T47D (cell line): ENCODE measurements around the gene MPIG6B.

Experiments used
- DNase-seq, 2 experiments: peaks; one replicate each; pipeline versions ENCODE4 v3.0.0 to v3.0.0-alpha.2; 2011 to 2012; ENCODE audit warnings: low read depth in 1 of 2, low spot score in 1 of 2
- JUND ChIP-seq: IDR thresholded peaks from 2 replicates; pipeline ENCODE4 v1.6.1; 2012; ENCODE audit warnings: low read depth
- in situ Hi-C: cut with HindIII; loops from 2 replicates; pipeline ENCODE4 v1.10.0; 2016; ENCODE audit warnings: low sequenced_read_pairs, low pct_unique_long_range_greater_than_20kb

The MPIG6B gene, protein sequence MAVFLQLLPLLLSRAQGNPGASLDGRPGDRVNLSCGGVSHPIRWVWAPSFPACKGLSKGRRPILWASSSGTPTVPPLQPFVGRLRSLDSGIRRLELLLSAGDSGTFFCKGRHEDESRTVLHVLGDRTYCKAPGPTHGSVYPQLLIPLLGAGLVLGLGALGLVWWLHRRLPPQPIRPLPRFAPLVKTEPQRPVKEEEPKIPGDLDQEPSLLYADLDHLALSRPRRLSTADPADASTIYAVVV

DNA sequence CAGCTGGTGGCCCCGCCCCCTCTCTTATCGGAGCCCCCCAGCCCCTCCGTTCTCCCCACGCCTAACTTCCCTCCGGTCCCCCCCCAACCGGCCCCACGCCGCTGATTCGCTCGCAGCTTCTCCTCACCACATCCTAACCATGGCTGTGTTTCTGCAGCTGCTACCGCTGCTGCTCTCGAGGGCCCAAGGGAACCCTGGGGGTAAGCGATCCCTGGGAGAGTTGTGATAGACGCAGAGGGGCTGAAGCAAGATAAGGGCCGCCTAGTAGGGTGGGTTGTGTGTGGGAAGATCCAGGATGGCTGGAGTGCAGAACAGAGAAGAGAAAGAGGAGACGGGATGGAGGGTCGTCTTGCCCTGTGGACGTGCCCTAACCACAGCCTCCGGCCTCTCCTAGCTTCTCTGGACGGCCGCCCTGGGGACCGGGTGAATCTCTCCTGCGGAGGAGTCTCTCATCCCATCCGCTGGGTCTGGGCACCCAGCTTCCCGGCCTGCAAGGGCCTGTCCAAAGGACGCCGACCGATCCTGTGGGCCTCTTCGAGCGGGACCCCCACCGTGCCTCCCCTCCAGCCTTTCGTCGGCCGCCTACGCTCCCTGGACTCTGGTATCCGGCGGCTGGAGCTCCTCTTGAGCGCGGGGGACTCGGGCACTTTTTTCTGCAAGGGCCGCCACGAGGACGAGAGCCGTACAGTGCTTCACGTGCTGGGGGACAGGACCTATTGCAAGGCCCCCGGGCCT is at the start of gene MPIG6B:
TSS of gene MPIG6B (plus strand) at position 129 of the 735 bp plus-strand sequence. CDS start at position 140, 11 bp downstream.
- in situ Hi-C loops: no loop called here
- TF ChIP-seq JUND: no peak
- no peak for DNase-seq

DNA sequence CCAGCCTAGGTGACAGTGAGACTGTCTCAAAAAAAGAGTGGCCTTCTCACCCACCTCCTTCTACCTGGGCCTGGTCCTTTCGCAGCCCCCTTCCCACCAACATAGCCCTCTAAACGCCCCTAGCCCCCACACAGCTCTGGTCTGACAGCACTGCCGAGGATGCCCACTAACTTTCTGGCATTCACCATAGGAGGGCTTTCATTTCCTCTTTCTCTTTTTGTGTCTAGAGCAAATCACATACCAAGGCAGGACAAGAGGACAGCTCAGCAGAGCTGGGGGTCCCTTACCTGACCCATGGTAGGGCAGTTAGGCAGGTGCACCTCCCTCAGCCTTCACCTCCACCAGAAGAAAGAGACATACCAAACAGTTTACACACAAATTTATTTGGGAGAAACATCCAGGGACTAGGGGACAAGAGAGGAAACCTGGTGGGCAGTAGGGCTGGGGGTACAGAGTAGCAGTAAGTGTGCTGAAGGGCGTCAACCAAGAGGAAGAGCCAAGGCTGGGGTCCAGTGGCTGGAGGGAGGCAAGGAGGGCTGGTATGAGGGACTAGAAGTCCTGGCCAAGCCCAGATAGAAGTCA is 46.8 kb upstream of the MPIG6B start:
- no peak for DNase-seq
- in situ Hi-C loops: no loop called here

DNA sequence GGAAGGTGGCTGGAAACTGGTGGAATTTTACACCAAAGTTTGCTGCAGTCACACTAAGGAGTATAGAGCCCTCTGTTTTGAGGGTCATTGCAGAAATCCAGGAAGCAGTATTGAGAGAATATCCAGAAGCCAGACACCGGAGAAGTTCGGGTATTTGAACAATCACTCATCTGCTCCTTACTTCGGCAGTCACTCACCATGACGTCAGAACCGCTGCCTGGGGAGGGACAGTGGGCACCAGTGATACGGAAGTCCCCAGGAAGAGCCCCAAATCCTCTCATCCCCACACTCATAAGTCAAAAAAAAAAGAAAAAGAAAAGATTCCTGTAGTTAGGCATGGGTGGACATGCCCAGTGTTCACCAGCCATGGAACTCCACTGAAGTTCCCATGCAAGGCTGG is 46.3 kb upstream of the MPIG6B start:
- in situ Hi-C loops: no loop called here
- no peak for TF ChIP-seq JUND
- no peak for DNase-seq

More for the DNA sequence above, 46.8 kb upstream of the MPIG6B start:
- no peak for TF ChIP-seq JUND

DNA sequence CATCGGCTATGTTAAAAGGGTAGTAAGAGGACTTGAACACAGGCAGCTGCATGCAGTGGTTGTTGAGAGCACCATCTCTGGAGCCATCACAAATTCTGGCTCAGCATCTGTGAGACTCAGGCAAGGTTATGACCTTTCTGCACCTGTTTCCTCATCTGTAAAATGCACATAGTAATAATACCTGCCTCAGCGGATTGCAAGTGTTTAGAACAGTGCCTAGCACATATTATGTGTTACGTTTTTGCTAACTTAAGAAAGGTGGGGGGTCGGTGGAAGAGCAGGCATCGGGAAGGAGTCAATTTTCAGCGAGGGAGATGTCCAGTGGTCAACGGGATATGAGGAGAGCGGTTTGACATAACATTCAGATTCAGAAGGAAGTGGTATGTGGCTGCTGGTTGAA is 45.2 kb upstream of the MPIG6B start:
- no peak for TF ChIP-seq JUND
- DNase-seq: no peak
- in situ Hi-C loops: no loop called here

DNA sequence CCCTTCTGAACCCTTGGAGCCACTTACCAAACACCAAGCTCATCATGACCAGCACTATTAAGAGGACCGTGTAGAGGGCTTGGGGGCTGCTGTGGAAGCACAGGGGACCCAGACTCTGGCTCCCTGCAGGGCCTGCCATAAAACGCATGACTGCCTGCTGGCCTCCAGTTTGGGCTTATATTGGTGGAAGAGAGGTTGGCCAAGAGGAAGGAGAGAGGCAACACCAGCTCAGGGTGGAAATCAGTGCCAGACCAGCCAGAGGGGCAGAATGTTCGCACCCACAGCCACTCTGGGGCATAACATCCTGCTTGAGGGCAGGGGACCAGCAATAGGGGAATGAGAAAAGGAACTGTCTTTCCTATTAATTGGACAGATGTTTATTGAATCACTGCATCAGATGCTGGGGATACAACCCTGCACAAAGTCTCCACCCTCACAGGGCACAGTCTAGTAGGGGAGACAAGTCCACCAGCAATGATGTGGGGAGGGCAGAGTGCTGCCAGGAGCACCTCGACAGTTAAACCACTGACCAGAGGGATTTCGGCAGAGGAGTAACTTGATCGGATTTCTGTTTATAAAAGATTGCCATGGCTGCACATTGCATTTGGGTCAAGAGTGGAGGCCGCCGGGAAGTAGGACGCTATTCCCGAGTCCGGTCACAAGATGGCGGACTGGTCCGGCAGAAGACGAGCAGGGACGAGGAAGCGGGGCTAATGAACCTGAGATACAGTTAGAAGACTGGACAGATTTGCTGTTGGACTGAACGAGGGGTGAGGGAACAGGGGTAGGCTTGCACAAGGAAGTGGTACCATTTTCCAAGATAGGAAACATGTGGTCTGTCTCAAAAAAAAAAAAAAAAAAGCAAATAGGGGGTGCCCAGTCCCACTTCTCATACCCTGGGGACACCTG is 42.7 kb upstream of the MPIG6B start, which contains the start of gene LY6G5C:
TSS of gene LY6G5C (minus strand) at position 842 of the 909 bp plus-strand sequence. CDS start at position 148, 694 bp downstream.
- in situ Hi-C loops: no loop called here
- TF ChIP-seq JUND: no peak
- DNase-seq: peak; percentile 67 to 86

DNA sequence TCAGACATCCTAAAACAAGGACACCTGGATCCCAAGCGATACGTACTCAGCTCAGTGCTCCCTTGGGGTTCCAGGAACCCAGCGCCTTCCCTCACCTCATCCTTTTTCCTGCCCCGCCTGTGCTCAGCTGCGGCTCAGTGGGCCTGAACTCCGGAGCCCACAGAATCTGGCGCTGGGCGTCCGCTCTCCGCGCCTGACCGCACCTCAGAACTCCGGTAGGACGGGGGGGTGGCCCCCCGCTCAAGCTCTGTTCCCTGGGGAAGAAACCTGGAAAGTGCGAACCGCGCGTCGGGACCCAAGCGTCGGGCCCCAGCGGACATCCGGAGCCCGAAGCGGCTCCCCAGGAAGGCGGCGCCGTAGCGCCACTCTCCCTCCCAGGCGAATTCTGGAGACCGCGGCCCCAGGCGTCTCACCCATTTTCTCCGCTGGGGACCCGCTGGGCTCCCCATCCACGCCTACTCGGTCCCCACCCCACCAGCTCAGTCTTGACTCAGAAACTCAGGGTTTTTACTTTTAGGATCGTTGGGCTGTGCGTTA is 42.0 kb upstream of the MPIG6B start:
- no peak for TF ChIP-seq JUND
- DNase-seq: peak in 1 of 2 experiments; percentile 34
- in situ Hi-C loops: no loop called here

DNA sequence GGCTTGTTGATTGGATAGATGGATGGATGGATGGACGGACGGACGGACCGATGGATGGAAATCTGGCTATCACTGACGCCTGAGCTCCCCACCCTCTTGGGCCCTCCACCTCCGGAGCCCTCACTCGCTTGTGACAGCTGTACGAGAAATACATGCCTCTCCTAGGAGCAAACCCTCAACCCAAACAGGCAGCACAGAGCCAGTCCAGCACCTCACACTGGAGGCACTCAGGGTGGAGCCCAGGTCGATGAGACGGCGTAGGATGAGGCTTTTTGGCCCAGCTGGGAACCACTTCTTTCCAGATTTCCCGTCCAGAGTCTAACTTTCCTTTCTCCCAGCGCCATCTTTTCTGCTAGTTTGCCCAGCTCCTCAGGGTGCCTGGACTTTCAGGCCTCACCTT is 39.6 kb upstream of the MPIG6B start:
- no peak for DNase-seq
- no peak for TF ChIP-seq JUND
- in situ Hi-C loops: no loop called here

DNA sequence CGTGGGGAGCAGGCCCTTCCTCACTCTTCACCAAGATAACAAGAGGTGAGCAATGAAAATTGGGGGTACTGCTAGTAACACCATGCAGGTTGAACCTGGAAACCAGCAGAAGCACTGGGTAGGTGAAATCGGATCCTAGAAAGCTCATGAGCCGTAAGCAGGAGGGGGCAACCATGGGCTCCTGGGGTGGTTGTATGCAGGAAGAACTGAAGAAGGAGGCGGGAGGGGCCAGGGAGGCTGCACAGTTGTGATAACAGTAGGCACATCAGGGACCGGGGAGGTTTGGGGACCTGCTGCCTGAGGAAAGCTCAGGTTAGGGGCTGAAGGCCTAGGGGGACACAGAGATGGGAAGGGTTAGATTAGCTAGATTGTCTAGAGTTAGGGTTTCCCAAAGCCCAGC is 36.7 kb upstream of the MPIG6B start:
- in situ Hi-C loops: no loop called here
- no peak for DNase-seq
- TF ChIP-seq JUND: no peak

DNA sequence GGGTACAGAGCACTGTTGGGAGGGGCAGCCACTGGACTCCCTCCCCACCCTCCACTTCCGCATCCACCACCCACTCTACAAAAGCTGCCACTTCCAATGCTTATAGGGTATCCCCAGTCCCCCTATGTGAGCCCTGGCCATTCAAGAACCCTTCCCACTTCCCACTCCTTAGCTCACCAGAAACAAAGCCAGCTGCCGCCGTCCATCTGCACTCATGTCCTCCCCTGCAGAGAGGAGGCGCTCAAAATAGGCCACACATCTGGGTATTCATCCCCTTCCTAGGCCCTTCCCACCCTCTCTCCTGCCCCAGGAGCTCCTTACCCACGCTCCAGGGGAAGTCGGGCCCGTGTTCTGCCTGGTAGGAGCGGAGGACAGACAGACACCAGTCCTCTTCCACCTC is 35.9 kb upstream of the MPIG6B start:
- no peak for TF ChIP-seq JUND
- no peak for DNase-seq
- in situ Hi-C loops: no loop called here

DNA sequence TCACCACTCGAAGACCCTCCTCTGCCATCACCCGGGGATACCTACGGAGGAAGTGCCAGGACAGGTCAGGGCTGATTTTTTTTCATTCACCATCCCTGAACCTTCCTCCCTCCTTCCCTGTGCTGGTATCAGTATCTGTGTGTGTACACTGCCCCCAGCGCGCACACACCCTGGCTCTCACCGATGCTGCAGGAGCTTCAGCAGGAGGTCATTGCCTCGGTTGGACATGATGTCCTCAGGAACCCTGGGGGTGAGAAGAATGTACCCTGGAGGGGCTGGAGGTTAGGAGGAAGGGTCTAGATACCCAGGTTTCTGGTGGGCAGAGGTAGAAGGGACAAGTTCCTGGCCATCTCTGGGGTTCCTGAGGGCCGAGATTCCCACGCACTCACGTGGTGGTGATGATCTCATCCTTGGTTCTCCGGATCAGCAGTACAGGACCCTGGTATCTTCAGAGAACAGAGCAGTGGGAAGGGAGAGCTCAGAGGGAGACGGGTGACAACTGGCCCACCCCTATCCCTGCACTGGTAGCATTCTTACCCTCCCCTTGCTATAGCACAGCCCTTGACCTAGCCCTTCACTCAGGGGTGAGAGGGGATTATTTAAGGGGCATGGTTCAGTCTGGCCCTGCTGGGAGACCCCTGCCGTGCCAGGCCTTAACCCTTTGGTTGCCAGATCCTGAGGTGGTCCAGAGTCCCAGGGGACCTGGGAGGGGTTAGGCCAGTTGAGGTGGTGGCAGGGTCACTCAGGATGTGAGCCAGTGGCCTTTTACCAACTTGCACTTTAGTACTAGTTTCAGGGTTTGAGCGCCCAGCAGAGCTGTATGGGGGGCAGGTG is 35.1 kb upstream of the MPIG6B start:
- no peak for DNase-seq
- in situ Hi-C loops: no loop called here
- no peak for TF ChIP-seq JUND
